Activated CD8-positive, alpha-beta memory T cell treated with anti-CD3 and anti-CD28 coated beads, Interleukin-2, amount 50 U/mL, for 48 hours (primary cell): ENCODE data around the gene SUSD2.

ENCODE experiments used
- DNase-seq: peaks from one replicate; pipeline ENCODE4 v3.0.0-alpha.2; 2020

SUSD2 gene

GRCh38 chr22:24153353-24153752, 27.9 kb upstream of the SUSD2 start:
- no peak for DNase-seq

DNA sequence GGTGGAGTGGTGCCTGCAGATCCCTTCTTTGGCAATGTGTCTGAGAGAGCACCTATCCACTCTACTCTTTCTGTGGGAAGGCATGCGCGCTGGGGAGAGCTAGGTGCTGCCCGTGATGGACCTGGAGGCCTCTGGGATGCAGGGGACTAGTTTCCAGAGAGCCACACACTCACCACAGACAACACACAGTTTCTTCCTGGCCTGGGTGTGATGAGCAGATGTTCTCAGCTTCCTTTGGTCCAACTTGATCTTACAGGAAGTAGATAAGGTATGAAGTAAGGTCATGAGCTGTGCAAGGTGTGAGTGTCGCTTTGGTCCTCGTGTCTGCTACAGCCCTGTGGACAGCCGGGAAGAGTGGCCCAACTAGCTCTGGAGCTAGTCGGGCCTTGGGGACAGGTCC, 27.3 kb upstream of the SUSD2 start:
- no peak for DNase-seq

DNA sequence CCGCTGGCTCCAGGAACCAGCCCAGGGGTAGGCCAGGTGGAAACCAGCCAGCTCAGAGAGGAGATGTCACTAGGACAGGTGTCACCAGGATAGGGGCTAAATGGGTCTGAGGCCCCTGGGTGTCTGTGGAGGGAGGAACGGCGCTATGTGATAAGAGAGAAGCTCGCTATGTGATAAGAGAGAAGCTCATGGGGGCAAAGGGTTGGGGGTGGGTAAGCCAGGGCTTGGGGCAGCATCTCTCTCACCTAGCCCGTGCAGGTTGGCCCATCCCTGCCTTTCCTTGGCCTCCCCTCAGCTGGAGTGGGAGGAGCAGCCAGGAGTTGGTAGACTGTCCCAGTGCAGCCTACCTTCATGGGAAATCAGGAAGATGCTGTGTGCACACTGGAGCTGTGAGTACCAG, 26.5 kb upstream of the SUSD2 start:
- no peak for DNase-seq

GRCh38 chr22:24155627-24156140, 25.6 kb upstream of the SUSD2 start:
- peak; percentile 76 for DNase-seq

- peak; percentile 86 for DNase-seq
Observed at GRCh38 chr22:24156141-24156912, 25.0 kb upstream of the SUSD2 start.

GRCh38 chr22:24156913-24157821, 24.1 kb upstream of the SUSD2 start:
- DNase-seq: peak; percentile 88

- no peak for DNase-seq
Observed at GRCh38 chr22:24157822-24158135, 23.5 kb upstream of the SUSD2 start.

DNA sequence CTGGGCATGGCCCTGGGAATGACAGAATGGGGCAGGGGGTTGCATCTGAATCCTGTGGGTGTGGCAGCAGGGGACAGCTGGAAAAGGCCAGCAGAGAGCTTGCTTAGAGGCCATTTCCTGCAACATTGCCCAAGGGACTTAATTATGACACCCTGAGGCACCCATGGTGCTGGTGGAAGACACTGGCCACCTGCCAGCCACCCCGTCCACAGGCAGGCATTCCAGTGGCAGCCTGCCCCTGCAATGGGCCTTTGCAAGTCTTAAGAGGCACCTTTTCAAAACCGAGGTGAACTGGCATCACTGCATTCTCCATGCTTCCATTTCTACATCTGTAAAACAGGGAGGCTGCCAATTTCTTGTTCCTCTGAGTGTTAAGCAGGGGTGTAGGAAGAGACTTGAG, 21.6 kb upstream of the SUSD2 start:
- no peak for DNase-seq

GRCh38 chr22:24160546-24160945, 20.7 kb upstream of the SUSD2 start:
- DNase-seq: no peak

DNA sequence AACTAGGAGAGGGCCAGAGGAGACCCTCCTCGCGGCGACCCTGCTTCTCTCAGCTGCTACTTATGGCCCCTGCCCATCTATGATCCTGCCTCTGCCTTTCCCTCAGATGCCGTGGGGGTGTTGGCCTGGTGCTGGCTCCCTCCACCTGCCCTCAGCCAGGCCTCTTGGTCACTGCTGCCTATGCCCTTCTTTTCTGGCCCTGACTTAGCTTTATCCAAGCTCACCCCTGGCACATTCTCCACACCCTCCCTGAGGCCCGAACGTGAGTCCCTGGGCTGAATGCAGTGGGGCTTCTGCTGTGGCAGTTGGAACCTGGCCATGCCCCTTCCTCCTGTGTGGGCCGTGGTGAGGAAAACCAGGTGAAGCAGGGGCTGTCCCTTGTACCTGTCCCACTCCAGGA, 19.8 kb upstream of the SUSD2 start:
- no peak for DNase-seq

- no peak for DNase-seq
Observed at GRCh38 chr22:24161909-24162308, 19.4 kb upstream of the SUSD2 start.

GRCh38 chr22:24162436-24162835, 18.9 kb upstream of the SUSD2 start:
- no peak for DNase-seq

DNA sequence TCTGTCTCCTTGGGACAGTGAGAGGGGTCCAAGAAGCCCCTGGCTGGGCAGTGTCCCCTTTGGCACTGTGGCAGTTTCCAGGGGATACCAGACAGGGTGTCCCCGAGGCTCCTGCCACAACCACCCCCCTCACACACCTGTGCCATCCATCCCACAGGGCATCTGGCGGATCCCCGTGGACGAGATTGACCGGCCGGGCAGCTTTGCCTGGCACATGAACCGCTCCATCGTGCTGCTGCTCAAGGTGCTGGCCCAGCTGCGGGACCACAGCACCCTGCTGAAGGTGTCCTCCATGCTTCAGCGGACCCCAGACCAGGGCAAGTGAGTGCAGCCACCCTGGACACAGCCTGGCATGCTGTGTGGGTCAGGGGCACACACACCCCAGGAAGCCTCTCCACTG, 17.0 kb upstream of the SUSD2 start:
- no peak for DNase-seq

- no peak for DNase-seq
Observed at GRCh38 chr22:24164940-24165339, 16.3 kb upstream of the SUSD2 start.

GRCh38 chr22:24165673-24166072, 15.6 kb upstream of the SUSD2 start:
- no peak for DNase-seq

DNA sequence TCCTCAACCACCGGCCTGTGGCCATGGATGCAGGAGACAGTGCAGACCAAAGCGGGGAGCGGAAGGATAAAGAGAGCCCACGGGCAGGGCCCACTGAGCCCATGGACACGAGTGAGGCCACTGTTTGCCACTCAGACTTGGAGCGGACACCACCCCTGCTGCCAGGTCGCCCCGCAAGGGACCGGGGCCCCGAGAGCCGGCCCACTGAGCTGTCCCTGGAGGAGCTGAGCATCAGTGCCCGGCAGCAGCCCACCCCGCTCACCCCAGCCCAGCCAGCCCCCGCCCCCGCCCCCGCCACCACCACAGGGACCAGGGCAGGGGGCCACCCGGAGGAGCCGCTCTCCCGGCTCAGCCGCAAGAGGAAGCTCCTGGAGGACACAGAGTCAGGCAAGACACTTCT, 14.5 kb upstream of the SUSD2 start:
- DNase-seq: no peak

DNA sequence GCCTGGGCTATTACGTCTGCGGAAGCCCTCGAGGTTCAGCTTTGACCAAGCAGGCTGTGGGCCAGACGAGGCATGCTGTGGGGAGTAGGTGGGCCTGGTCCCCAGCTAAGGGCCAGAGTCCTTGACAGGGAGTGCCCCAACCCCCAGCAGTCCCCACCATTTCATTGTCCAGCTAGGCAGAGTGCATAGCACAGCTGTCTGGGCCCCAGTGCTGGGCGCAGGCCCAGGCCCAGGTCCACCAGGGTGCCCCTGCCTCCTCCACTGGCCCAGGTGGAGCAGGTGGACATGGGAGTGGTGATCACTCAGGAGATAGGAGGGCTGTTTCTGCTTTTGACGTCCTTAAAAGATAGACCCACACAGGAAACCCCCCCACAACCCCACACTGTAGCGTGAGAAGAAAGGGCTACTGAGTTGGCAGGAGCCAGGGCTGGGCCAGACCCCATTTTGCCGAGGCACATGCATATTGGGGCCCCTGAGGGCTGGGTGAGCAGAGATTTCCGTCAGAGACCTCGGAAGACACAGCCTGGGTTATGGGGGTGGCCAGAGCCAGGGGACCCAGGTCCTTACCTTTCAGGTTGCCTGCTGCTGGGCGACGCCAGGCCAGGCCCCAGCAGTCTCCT, 11.7 kb upstream of the SUSD2 start:
- no peak for DNase-seq

DNA sequence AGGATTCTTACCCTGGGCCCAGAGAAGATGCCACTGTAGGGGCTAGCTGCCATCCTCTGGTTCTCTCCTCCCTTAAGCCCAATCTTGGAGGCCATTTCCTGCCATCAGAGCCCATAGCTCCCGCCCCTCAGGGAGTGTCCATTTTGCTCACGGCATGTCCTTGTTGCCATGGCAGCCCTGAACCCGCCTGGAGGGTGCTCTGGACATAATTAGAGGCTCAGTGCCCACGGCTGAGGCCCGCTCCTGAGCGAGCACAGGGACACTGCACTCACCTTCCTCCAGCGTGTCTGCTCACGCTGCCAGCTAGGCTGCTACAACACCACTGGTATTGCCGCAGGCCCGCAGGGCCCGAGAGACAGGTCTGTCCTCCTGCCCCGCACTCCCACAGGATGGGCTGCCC, 11.1 kb upstream of the SUSD2 start:
- DNase-seq: no peak

DNA sequence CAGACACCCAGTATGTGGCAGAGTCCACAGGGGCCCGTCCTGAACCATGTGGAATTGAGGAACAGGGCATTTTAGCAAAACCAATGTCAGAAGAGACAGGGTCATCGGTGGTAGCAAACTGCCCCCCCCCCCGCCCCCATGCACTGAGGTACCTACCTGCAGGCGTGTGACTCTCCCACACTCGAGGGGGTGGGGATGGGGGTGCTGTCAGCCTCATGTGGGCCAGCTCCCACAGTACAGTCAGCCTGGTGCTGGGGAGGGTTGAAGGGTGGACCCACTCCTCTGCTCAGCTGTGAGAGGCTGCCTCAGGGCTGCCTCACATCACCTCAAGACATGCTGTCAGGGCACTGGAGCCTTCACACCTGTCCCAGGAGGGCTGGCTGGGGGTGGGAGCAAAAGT, 10.7 kb upstream of the SUSD2 start:
- no peak for DNase-seq

GRCh38 chr22:24171822-24172221, 9.5 kb upstream of the SUSD2 start:
- DNase-seq: no peak

- peak; percentile 83 for DNase-seq
Observed at GRCh38 chr22:24175160-24175808, 6.0 kb upstream of the SUSD2 start.

GRCh38 chr22:24176040-24176439, 5.2 kb upstream of the SUSD2 start:
- DNase-seq: no peak

DNA sequence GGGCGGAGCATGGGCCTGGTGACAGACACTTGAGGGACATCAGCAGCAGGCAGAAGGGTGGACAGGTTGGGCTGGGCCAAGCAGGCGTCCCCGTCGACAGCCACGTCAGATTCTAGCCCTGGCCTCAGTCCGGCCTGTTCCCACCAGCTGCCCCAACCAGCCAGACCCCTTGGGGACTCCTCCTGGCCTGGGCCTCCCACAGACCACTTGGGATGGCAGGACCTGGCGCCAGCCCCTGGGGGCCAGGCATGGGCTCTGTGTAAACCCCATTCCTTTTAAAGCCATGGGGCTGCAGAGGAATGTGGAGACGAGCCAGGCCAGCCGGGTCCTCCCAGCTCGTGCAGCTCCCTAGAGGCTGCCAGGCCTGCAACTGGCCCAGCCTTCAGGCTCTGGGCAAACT, 4.7 kb upstream of the SUSD2 start:
- no peak for DNase-seq
